GM12864 (cell line): Measurements from ENCODE around the gene NLRC3.

Experiments
- DNase-seq: peaks from one replicate; pipeline ENCODE4 v3.0.0-alpha.2; 2011; ENCODE audit warnings: low read depth
- H3K4me3 ChIP-seq: 2 replicates; pipeline ENCODE4 v1.5.1; 2011; ENCODE audit warnings: mild to moderate bottlenecking, low read depth, low read length, control low read depth
- CTCF ChIP-seq: IDR thresholded peaks from 2 replicates; pipeline ENCODE4 v1.5.1; 2011; ENCODE audit warnings: low read depth, mild to moderate bottlenecking, moderate library complexity, low read length, control low read depth, inconsistent platforms; ENCODE audit errors: missing control alignments

Gene NLRC3

GRCh38 chr16:3548445-3548844 is 28.8 kb downstream of the NLRC3 start:
- H3K4me3 ChIP-seq = no peak overlapping the region
- TF ChIP-seq CTCF = no peak

GRCh38 chr16:3546986-3547682 is 30.1 kb downstream of the NLRC3 start:
- TF ChIP-seq CTCF = no peak
- DNase-seq = no peak
- no peak overlapping the region for H3K4me3 ChIP-seq

More at GRCh38 chr16:3548445-3548844, 28.8 kb downstream of the NLRC3 start:
- no peak for DNase-seq

- no peak overlapping the region for H3K4me3 ChIP-seq
- no peak for TF ChIP-seq CTCF
- DNase-seq = no peak
Observed at GRCh38 chr16:3542601-3543373, 34.4 kb downstream of the NLRC3 start.

- DNase-seq = no peak
- TF ChIP-seq CTCF = no peak
- no peak overlapping the region for H3K4me3 ChIP-seq
Observed at GRCh38 chr16:3541527-3542155, 35.6 kb downstream of the NLRC3 start.

GRCh38 chr16:3538222-3538621 is 39.0 kb downstream of the NLRC3 start:
- DNase-seq = no peak
- no peak overlapping the region for H3K4me3 ChIP-seq
- TF ChIP-seq CTCF = no peak

- no peak overlapping the region for H3K4me3 ChIP-seq
- TF ChIP-seq CTCF = no peak
- DNase-seq = no peak
Observed at GRCh38 chr16:3536851-3537250, 40.4 kb downstream of the NLRC3 start.
